GM12878 (cell line): ENCODE data around the gene TSHR. TPM values are rescaled to one million over a fixed set of nuclear protein-coding genes. Genes with fewer than 3 reads are reported as not detected.

Experiments
- ATAC-seq: fragments of 200-7000 bp; cut with Tn5 transposase; 3 replicates; pipeline ENCODE4 v1.9.1; 2020; ENCODE audit warnings: mild to moderate bottlenecking, moderate library complexity
- BruUV-seq: library from RNA; stranded (reverse); fragments of 400-500 nt; replicated peaks from 2 replicates; lab custom pipeline; 2021; lab: Mats Ljungman, UMichigan
- CTCF ChIA-PET: fragments of 300-600 bp; sonication (Branson Sonifier 250); formaldehyde crosslinking; extraction: SDS; loops from one replicate; lab custom pipeline; 2021; ENCODE audit warnings: inconsistent platforms; lab: Yijun Ruan, JAX
- POLR2A ChIA-PET: fragments of 350-600 bp; formaldehyde crosslinking; extraction: SDS; loops from one replicate; lab custom pipeline; 2021; ENCODE audit warnings: inconsistent platforms; lab: Charles Lee
- RAD21 ChIA-PET: fragments of 300-600 bp; sonication (Branson Sonifier 250); formaldehyde crosslinking; loops from one replicate; lab custom pipeline; 2023; ENCODE audit warnings: antibody characterized with exemption; ENCODE audit not compliant: unreplicated experiment; lab: Charles Lee
- SMC1A ChIA-PET: fragments of 300-600 bp; sonication (Branson Sonifier 250); formaldehyde crosslinking; loops from one replicate; lab custom pipeline; 2023; ENCODE audit not compliant: unreplicated experiment, uncharacterized antibody; lab: Charles Lee
- DNase-seq: peaks from one replicate; pipeline ENCODE4 v3.0.0-alpha.2; 2011; ENCODE audit warnings: low read depth, low spot score
- FAIRE-seq: peaks from 3 replicates; lab custom pipeline; 2011; peaks lifted over from hg19 to GRCh38; lab: Jason Lieb, UNC
- H2AFZ ChIP-seq: 2 replicates; pipeline ENCODE4 v1.6.0; 2011; ENCODE audit warnings: low read depth, low read length, control low read depth; ENCODE audit not compliant: control insufficient read depth
- H3K27ac ChIP-seq: 2 replicates; pipeline ENCODE4 v1.5.1; 2011; ENCODE audit warnings: control low read depth; ENCODE audit not compliant: control insufficient read depth, insufficient read depth
- H3K27me3 ChIP-seq, 2 experiments: replicated peaks in 1 of 2; 2 replicates each; pipeline versions ENCODE4 v1.6.0 to v1.6.1; 2011; ENCODE audit warnings: low read length in 1 of 2; ENCODE audit not compliant: control insufficient read depth in 2 of 2, insufficient read depth in 2 of 2
- H3K36me3 ChIP-seq, 2 experiments: 2 replicates each; pipeline ENCODE4 v1.5.1; 2011; ENCODE audit warnings: low read length in 1 of 2; ENCODE audit not compliant: control insufficient read depth in 2 of 2, insufficient read depth in 2 of 2
- H3K4me1 ChIP-seq: 2 replicates; pipeline ENCODE4 v1.6.1; 2011; ENCODE audit warnings: mild to moderate bottlenecking, low read length, moderate library complexity, mixed read lengths; ENCODE audit not compliant: control insufficient read depth, insufficient read depth
- H3K4me2 ChIP-seq: 2 replicates; pipeline ENCODE4 v1.6.0; 2011; ENCODE audit warnings: control low read depth; ENCODE audit not compliant: control insufficient read depth, insufficient read depth
- H3K4me3 ChIP-seq: fragments of 200-600 bp; sonication (generic); 2 replicates; pipeline ENCODE4 v1.5.1; 2016
- H3K79me2 ChIP-seq: 2 replicates; pipeline ENCODE4 v1.6.0; 2011; ENCODE audit warnings: low read length; ENCODE audit not compliant: control insufficient read depth, insufficient read depth
- H3K9ac ChIP-seq: 2 replicates; pipeline ENCODE4 v1.8.0; 2011; ENCODE audit warnings: low read length, control low read depth, mixed read lengths; ENCODE audit not compliant: control insufficient read depth, insufficient read depth
- H3K9me3 ChIP-seq: replicated peaks from 3 replicates; pipeline ENCODE4 v1.5.1; 2011; ENCODE audit warnings: mild to moderate bottlenecking, low read length; ENCODE audit not compliant: control insufficient read depth, insufficient read depth
- H4K20me1 ChIP-seq: 2 replicates; pipeline ENCODE4 v1.6.0; 2011; ENCODE audit not compliant: control insufficient read depth, insufficient read depth
- CHD1 ChIP-seq: IDR thresholded peaks from 2 replicates; pipeline ENCODE4 v1.6.1; 2012; ENCODE audit warnings: low read depth, low read length, improper control_type of control experiment
- IRF5 ChIP-seq: fragments of 450-650 bp; IDR thresholded peaks from 2 replicates; pipeline ENCODE4 v1.6.1; 2017; ENCODE audit warnings: borderline replicate concordance
- NBN ChIP-seq: fragments of 450-650 bp; IDR thresholded peaks from 2 replicates; pipeline ENCODE4 v1.6.1; 2016
- RFX5 ChIP-seq: IDR thresholded peaks from 2 replicates; pipeline ENCODE4 v1.6.1; 2011; ENCODE audit warnings: low read depth, low read length, improper control_type of control experiment
- SPI1 ChIP-seq: IDR thresholded peaks from 2 replicates; pipeline ENCODE4 v1.6.1; 2011; ENCODE audit warnings: low read depth, mild to moderate bottlenecking, low read length, moderate library complexity, borderline replicate concordance; ENCODE audit not compliant: insufficient read depth
- SUZ12 ChIP-seq: fragments of 200-600 bp; sonication (generic); IDR thresholded peaks from one replicate; pipeline ENCODE4 v1.6.1; 2018; ENCODE audit warnings: antibody characterized with exemption, mild to moderate bottlenecking; ENCODE audit not compliant: unreplicated experiment
- USF2 ChIP-seq: IDR thresholded peaks from 2 replicates; pipeline ENCODE4 v1.6.1; 2011; ENCODE audit warnings: low read depth, low read length, improper control_type of control experiment, borderline replicate concordance
- WGBS: methylation state at CpG from one replicate; pipeline ENCODE4 v1.1.6; 2016; ENCODE audit warnings: low lambda C conversion rate; ENCODE audit not compliant: insufficient replicate concordance, insufficient coverage; ENCODE audit errors: missing lambda C conversion rate; 5-methylcytosine and 5-hydroxymethylcytosine counted together
- in situ Hi-C: fragments of 300-500 bp; cut with MboI; formaldehyde crosslinking; loops from 9 replicates; pipeline ENCODE4 v1.14.3; 2018; ENCODE audit warnings: mixed read lengths
- intact Hi-C: fragments of 100-400 bp; cut with micrococcal nuclease; formaldehyde crosslinking; loops from one replicate; pipeline ENCODE4 v1.14.2; 2022; ENCODE audit not compliant: unreplicated experiment
- polyA plus RNA-seq, 11 experiments: library from polyadenylated mRNA; depleted of rRNA in 4 of 11; unstranded in 6 of 11; stranded (reverse) in 5 of 11; fragments of >200 nt; fragmentation: Nextera tagmentation in 4 of 11; fragmentation: Illumina TruSeq in 1 of 11; extraction: Ambion mirVana in 4 of 11; extraction: Trizol in 1 of 11; gene quantifications; 1 replicate in 1 of 11; 2 replicates in 10 of 11; pipeline versions ENCODE4 v1.2.1 to v1.2.3, GENCODE V29; 2011 to 2016; ENCODE audit warnings: inconsistent platforms in 2 of 11, missing spikeins in 2 of 11, low read depth in 1 of 11
- total RNA-seq, 4 experiments: library from RNA; depleted of rRNA in 3 of 4; stranded (reverse); fragments of >200 nt in 3 of 4; fragmentation: Illumina TruSeq in 1 of 4; extraction: Trizol in 1 of 4; gene quantifications; 2 replicates each; pipeline versions ENCODE4 v1.2.1 to v1.2.3, GENCODE V29; 2013 to 2021
- TF ChIP-seq, protein P1 (sequence below), 3 experiments: IDR thresholded peaks in 2 of 3; conservative IDR thresholded peaks in 1 of 3; 2 replicates each; pipeline ENCODE4 v1.5.1; 2011; ENCODE audit warnings: low read depth in 3 of 3, low read length in 3 of 3, mild to moderate bottlenecking in 3 of 3, control low read depth in 2 of 3, moderate library complexity in 2 of 3, inconsistent platforms in 1 of 3, mixed read lengths in 1 of 3; ENCODE audit not compliant: control insufficient read depth in 2 of 3, insufficient read depth in 1 of 3; ENCODE audit errors: extremely low read depth in 1 of 3

The TSHR gene
- total and polyA plus RNA-seq, 10 of the 15 experiments (the other 5 are each of a cell fraction or from before 2014, with no cell fraction given): 0.06 to 0.31 TPM; not detected in 8

- TF ChIP-seq, protein P1, sequence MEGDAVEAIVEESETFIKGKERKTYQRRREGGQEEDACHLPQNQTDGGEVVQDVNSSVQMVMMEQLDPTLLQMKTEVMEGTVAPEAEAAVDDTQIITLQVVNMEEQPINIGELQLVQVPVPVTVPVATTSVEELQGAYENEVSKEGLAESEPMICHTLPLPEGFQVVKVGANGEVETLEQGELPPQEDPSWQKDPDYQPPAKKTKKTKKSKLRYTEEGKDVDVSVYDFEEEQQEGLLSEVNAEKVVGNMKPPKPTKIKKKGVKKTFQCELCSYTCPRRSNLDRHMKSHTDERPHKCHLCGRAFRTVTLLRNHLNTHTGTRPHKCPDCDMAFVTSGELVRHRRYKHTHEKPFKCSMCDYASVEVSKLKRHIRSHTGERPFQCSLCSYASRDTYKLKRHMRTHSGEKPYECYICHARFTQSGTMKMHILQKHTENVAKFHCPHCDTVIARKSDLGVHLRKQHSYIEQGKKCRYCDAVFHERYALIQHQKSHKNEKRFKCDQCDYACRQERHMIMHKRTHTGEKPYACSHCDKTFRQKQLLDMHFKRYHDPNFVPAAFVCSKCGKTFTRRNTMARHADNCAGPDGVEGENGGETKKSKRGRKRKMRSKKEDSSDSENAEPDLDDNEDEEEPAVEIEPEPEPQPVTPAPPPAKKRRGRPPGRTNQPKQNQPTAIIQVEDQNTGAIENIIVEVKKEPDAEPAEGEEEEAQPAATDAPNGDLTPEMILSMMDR (IDR thresholded peaks at IDR 0.05 in 2 of 3, conservative IDR thresholded peaks at IDR 0.05 in 1 of 3; ENCODE audit: control insufficient read depth in 2 of 3, extremely low read depth in 1 of 3, insufficient read depth in 1 of 3, low read depth in 3 of 3, low read length in 3 of 3): peak in 2 of 3 experiments; percentile 8 to 26; a peak in 1 of 6 replicates
- TF ChIP-seq SUZ12 (no peak), IRF5 (no peak), CHD1 (no peak), SPI1 (no peak), RFX5 (no peak), NBN (no peak), USF2 (no peak)
Observed at GRCh38 chr14:80927083-80927989, 28.1 kb upstream of the TSHR start.

More at GRCh38 chr14:80927083-80927989, 28.1 kb upstream of the TSHR start:
- Histone ChIP-seq H3K36me3 (no peaks in the 10 kb centered on the region), H3K9ac (no peak overlapping the region), H3K27me3 (no peaks in the 10 kb centered on the region), H3K4me3 (no peak overlapping the region), H4K20me1 (no peaks in the 10 kb centered on the region), H3K4me1 (peaks cover 29% of the 10 kb centered on the region), H2AFZ (no peak overlapping the region), H3K9me3 (peaks cover 5% of the 10 kb centered on the region; the same call in 2 of the 3 replicates), H3K79me2 (no peaks in the 10 kb centered on the region), H3K4me2 (no peak overlapping the region), H3K27ac (no peak overlapping the region)
- FAIRE-seq: no peak
- no peak for DNase-seq
- ChIA-PET POLR2A (no interaction called here), CTCF (interaction anchor here (1.2 to 1.5 kb wide), 2 partner anchors 36 to 60 kb away, joined by 3 read pairs; no protein-coding TSS in a partner anchor), SMC1A (no interaction called here), RAD21 (no interaction called here)
- ATAC-seq: no peak
- intact Hi-C loops: no loop called here
- BruUV-seq: no TSS peak
- 89% methylated on average over 8 of the region's 8 CpGs for WGBS
- in situ Hi-C loops: no loop called here
